ENCODE data around the gene EGFR. TPM values are rescaled to one million over a fixed set of nuclear protein-coding genes. Genes with fewer than 3 reads are reported as not detected.

Gene EGFR
- total RNA-seq, 1 donor from 2014 or later: 12.8 TPM

DNA sequence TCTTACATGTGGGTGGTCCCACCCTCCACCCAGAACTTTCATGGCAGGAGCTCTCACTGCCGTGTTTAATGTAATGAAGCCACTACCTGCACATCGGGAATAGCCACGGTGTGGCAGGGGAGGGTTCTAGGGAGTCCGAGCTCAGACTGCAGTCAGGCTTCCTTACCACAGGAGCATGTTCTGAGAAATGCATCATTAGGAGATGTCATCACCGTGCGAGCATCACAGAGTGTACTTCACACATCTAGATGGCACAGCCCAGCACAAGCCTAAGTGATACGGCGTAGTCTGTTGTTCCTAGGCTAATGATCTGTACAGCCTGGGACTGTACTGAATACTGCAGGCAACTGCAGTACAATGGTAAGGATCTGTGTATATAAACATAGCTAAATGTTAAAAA lies 193.4 kb downstream of the EGFR start:
- no peak for DNase-seq
- H3K36me3 Mint-ChIP-seq (ENCODE audit: unreplicated experiment): no peaks in the 10 kb centered on the region
- TF ChIP-seq, protein P1, sequence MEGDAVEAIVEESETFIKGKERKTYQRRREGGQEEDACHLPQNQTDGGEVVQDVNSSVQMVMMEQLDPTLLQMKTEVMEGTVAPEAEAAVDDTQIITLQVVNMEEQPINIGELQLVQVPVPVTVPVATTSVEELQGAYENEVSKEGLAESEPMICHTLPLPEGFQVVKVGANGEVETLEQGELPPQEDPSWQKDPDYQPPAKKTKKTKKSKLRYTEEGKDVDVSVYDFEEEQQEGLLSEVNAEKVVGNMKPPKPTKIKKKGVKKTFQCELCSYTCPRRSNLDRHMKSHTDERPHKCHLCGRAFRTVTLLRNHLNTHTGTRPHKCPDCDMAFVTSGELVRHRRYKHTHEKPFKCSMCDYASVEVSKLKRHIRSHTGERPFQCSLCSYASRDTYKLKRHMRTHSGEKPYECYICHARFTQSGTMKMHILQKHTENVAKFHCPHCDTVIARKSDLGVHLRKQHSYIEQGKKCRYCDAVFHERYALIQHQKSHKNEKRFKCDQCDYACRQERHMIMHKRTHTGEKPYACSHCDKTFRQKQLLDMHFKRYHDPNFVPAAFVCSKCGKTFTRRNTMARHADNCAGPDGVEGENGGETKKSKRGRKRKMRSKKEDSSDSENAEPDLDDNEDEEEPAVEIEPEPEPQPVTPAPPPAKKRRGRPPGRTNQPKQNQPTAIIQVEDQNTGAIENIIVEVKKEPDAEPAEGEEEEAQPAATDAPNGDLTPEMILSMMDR (IDR thresholded peaks at IDR 0.05; ENCODE audit: partially characterized antibody, unreplicated experiment): no peak

DNA sequence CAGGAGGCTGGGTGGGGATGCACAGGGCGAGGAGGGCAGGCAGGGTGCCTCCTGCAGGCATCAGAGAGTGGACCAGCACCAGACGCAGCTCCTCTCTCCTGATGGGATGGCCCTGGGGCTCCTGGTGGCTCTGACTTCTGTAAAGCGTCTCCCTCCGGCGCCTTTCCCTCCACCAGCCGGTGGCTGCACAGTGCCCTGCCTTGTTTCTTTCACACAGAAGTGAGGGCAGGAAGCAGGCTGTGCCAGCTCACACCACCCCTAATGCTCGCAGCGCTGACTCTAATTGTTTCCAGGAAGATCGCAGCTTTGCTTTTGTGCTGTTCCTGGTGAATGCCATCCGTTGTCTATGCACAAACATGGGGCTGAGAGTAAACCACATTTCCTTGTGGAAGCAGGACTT lies 194.0 kb downstream of the EGFR start:
- TF ChIP-seq, protein P1 (IDR thresholded peaks at IDR 0.05; ENCODE audit: partially characterized antibody, unreplicated experiment): no peak
- Mint-ChIP-seq H3K27ac (ENCODE audit: unreplicated experiment) (no peak overlapping the region), H3K4me1 (ENCODE audit: low read depth, unreplicated experiment) (no peaks in the 10 kb centered on the region), H3K36me3 (ENCODE audit: unreplicated experiment) (no peaks in the 10 kb centered on the region), H3K9me3 (ENCODE audit: unreplicated experiment) (peaks cover 3% of the 10 kb centered on the region), H3K4me3 (ENCODE audit: unreplicated experiment) (no peak overlapping the region), H3K27me3 (ENCODE audit: unreplicated experiment) (no peaks in the 10 kb centered on the region)
- no peak for DNase-seq

More for the DNA sequence above, 193.4 kb downstream of the EGFR start:
- peaks cover 3% of the 10 kb centered on the region for H3K9me3 Mint-ChIP-seq (ENCODE audit: unreplicated experiment)
- no peak overlapping the region for H3K4me3 Mint-ChIP-seq (ENCODE audit: unreplicated experiment)
- H3K4me1 Mint-ChIP-seq (ENCODE audit: low read depth, unreplicated experiment): no peaks in the 10 kb centered on the region
- no peaks in the 10 kb centered on the region for H3K27me3 Mint-ChIP-seq (ENCODE audit: unreplicated experiment)
- H3K27ac Mint-ChIP-seq (ENCODE audit: unreplicated experiment): no peak overlapping the region

DNA sequence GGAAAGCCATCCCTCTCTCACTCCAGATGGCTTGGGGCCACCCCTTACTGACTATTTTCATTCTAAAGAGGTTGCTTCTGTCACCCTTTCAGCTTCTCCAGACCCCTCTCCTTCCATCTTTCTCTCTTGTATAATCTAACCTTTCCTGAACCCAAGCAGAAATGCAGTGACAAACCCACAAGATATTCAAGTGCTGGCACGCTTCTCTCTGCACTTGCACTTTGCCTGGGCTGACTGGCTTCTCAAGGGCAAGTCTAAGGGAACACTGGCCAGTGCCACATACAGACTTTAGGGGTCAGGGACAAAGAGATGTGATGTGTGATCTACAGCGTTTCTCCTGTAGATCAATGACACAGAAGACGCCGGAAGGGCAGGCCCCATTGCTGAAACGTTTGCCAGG lies 195.9 kb downstream of the EGFR start:
- DNase-seq: no peak
- TF ChIP-seq, protein P1 (IDR thresholded peaks at IDR 0.05; ENCODE audit: partially characterized antibody, unreplicated experiment): no peak
- no peak overlapping the region for H3K4me3 Mint-ChIP-seq (ENCODE audit: unreplicated experiment)
- H3K36me3 Mint-ChIP-seq (ENCODE audit: unreplicated experiment): no peaks in the 10 kb centered on the region
- H3K27ac Mint-ChIP-seq (ENCODE audit: unreplicated experiment): no peak overlapping the region
- no peaks in the 10 kb centered on the region for H3K27me3 Mint-ChIP-seq (ENCODE audit: unreplicated experiment)
- H3K4me1 Mint-ChIP-seq (ENCODE audit: low read depth, unreplicated experiment): no peaks in the 10 kb centered on the region
- H3K9me3 Mint-ChIP-seq (ENCODE audit: unreplicated experiment): peaks cover 3% of the 10 kb centered on the region

DNA sequence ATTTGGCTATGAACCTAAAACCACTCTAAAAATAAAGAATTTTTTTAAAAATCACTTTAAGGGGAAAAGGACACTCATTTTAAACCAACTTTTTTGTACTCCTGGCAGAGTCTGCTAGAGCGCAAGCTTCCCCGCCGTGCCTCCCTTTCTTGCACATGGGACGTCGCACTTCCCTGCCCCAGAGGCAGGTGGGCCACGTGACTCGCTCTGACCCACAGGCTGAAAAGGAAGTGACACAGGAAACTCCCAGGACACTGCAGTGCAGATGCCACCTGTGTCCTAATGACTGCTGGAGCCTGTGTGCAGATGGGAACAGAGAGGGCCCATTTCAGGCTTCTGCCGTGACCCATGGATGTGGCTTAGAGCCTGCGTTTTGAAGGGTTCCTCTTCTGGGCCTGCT lies 204.2 kb downstream of the EGFR start:
- no peaks in the 10 kb centered on the region for H3K4me1 Mint-ChIP-seq (ENCODE audit: low read depth, unreplicated experiment)
- H3K27me3 Mint-ChIP-seq (ENCODE audit: unreplicated experiment): peaks cover 5% of the 10 kb centered on the region
- no peak overlapping the region for H3K27ac Mint-ChIP-seq (ENCODE audit: unreplicated experiment)
- no peak for DNase-seq
- no peak overlapping the region for H3K4me3 Mint-ChIP-seq (ENCODE audit: unreplicated experiment)
- H3K9me3 Mint-ChIP-seq (ENCODE audit: unreplicated experiment): peaks cover 5% of the 10 kb centered on the region
- TF ChIP-seq, protein P1 (IDR thresholded peaks at IDR 0.05; ENCODE audit: partially characterized antibody, unreplicated experiment): no peak
- no peaks in the 10 kb centered on the region for H3K36me3 Mint-ChIP-seq (ENCODE audit: unreplicated experiment)

DNA sequence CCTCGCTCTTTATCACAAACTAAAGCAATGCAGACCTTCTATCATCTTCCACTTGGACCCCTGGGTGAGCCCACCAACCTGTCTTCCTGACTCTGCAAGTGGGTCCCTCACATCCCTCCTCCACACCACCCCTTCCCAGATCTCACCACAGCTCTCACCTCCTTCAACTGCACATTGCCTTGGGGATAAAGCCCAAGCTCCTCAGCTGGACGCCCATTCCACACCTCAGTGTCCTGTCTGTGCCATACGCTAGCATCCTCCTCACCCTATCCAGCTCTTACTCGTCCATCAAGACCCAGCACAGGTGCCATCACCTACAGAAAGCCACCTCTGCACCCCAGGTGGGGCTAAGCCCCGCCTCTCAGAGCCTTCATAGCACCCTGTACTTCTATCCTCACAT lies 205.3 kb downstream of the EGFR start:
- TF ChIP-seq, protein P1 (IDR thresholded peaks at IDR 0.05; ENCODE audit: partially characterized antibody, unreplicated experiment): no peak
- Mint-ChIP-seq H3K9me3 (ENCODE audit: unreplicated experiment) (peaks cover 8% of the 10 kb centered on the region), H3K36me3 (ENCODE audit: unreplicated experiment) (peaks cover 3% of the 10 kb centered on the region), H3K4me3 (ENCODE audit: unreplicated experiment) (no peak overlapping the region), H3K4me1 (ENCODE audit: low read depth, unreplicated experiment) (no peaks in the 10 kb centered on the region), H3K27me3 (ENCODE audit: unreplicated experiment) (peaks cover 5% of the 10 kb centered on the region), H3K27ac (ENCODE audit: unreplicated experiment) (no peak overlapping the region)
- no peak for DNase-seq
